B cell (primary cell): Measurements from ENCODE around the gene PALM2AKAP2. TPM values are rescaled to one million over a fixed set of nuclear protein-coding genes. Genes with fewer than 3 reads are reported as not detected.

Source experiments
- ATAC-seq: fragments of 200-7000 bp; cut with Tn5 transposase; one replicate; pipeline ENCODE4 v1.10.0; 2021; ENCODE audit warnings: low read depth, mild to moderate bottlenecking, moderate number of reproducible peaks, moderate library complexity
- CTCF ChIA-PET: fragments of 350-600 bp; sonication (Branson Sonifier 250); formaldehyde crosslinking; loops from one replicate; lab custom pipeline; 2021; ENCODE audit warnings: antibody characterized with exemption, inconsistent platforms; lab: Charles Lee
- POLR2A ChIA-PET: fragments of 350-600 bp; sonication (Branson Sonifier 250); formaldehyde crosslinking; loops from one replicate; lab custom pipeline; 2021; ENCODE audit warnings: antibody characterized with exemption; lab: Charles Lee
- DNase-seq: peaks from one replicate; pipeline ENCODE4 v3.0.0; 2013
- H2AFZ ChIP-seq: 2 replicates; pipeline ENCODE4 v1.6.1; 2012; ENCODE audit warnings: mild to moderate bottlenecking, low read depth, low read length; ENCODE audit not compliant: insufficient read depth, poor library complexity, severe bottlenecking
- H3K27ac ChIP-seq, 2 donors: 1 replicate in 1 of 2; 2 replicates in 1 of 2; pipeline ENCODE4 v1.5.1; 2012 to 2013; ENCODE audit warnings: low read length in 2 of 2, mild to moderate bottlenecking in 2 of 2, moderate library complexity in 1 of 2
- H3K27me3 ChIP-seq, 4 experiments: fragments of 200-600 bp in 1 of 4; sonication (generic) in 1 of 4; replicated peaks in 1 of 4; 1 replicate in 2 of 4; 2 replicates in 2 of 4; pipeline versions ENCODE4 v1.6.1 to v1.7.0; 2013 to 2016; ENCODE audit warnings: low read length in 3 of 4, mild to moderate bottlenecking in 2 of 4, mixed read lengths in 1 of 4, moderate library complexity in 1 of 4; ENCODE audit not compliant: insufficient read depth in 4 of 4, control insufficient read depth in 3 of 4; ENCODE audit errors: control extremely low read depth in 1 of 4
- H3K36me3 ChIP-seq, 2 experiments: replicated peaks in 1 of 2; 1 replicate in 1 of 2; 2 replicates in 1 of 2; pipeline versions ENCODE4 v1.6.1 to v1.7.1; 2013; ENCODE audit warnings: low read length in 1 of 2; ENCODE audit not compliant: insufficient read depth in 2 of 2, control insufficient read depth in 1 of 2; ENCODE audit errors: control extremely low read depth in 1 of 2, extremely low read depth in 1 of 2
- H3K4me1 ChIP-seq, 2 donors: fragments of 200-600 bp in 1 of 2; sonication (generic) in 1 of 2; 1 replicate in 1 of 2; 2 replicates in 1 of 2; pipeline versions ENCODE4 v1.5.1 to v1.6.1; 2013 to 2017; ENCODE audit warnings: low read length in 2 of 2; ENCODE audit not compliant: control insufficient read depth in 2 of 2, insufficient read depth in 2 of 2
- H3K4me2 ChIP-seq: replicated peaks from 2 replicates; pipeline ENCODE3; 2012; ENCODE audit warnings: mild to moderate bottlenecking, low read depth, low read length; ENCODE audit not compliant: poor library complexity, severe bottlenecking
- H3K4me3 ChIP-seq, 5 experiments: fragments of 200-600 bp in 1 of 5; sonication (generic) in 1 of 5; 1 replicate in 3 of 5; 2 replicates in 2 of 5; pipeline versions ENCODE4 v1.5.1 to v1.7.0; 2011 to 2016; ENCODE audit warnings: low read length in 4 of 5, mild to moderate bottlenecking in 4 of 5, low read depth in 2 of 5, control low read depth in 1 of 5, moderate library complexity in 1 of 5; ENCODE audit not compliant: insufficient read depth in 1 of 5; ENCODE audit errors: control extremely low read depth in 1 of 5, extremely low read depth in 1 of 5
- H3K79me2 ChIP-seq: fragments of 200-600 bp; sonication (generic); one replicate; pipeline ENCODE4 v1.6.0; 2016; ENCODE audit warnings: low read length; ENCODE audit not compliant: control insufficient read depth, insufficient read depth
- H3K9ac ChIP-seq: fragments of 200-600 bp; sonication (generic); 2 replicates; pipeline ENCODE4 v1.6.1; 2017; ENCODE audit warnings: mild to moderate bottlenecking, low read length, moderate library complexity
- H3K9me3 ChIP-seq, 3 donors: one replicate each; pipeline versions ENCODE4 v1.6.1 to v1.7.1; 2013; ENCODE audit warnings: low read length in 2 of 3; ENCODE audit not compliant: control insufficient read depth in 2 of 3, insufficient read depth in 1 of 3; ENCODE audit errors: control extremely low read depth in 1 of 3
- H4K20me1 ChIP-seq: 2 replicates; pipeline ENCODE4 v1.6.0; 2012; ENCODE audit warnings: mild to moderate bottlenecking, low read length; ENCODE audit not compliant: insufficient read depth, control insufficient read depth, poor library complexity, severe bottlenecking
- H3K27ac Mint-ChIP-seq: one replicate; pipeline ENCODE4 v1.8.0; 2021; ENCODE audit warnings: mixed read lengths
- H3K27me3 Mint-ChIP-seq: one replicate; pipeline ENCODE4 v1.8.0; 2021; ENCODE audit warnings: mixed read lengths
- H3K4me1 Mint-ChIP-seq: one replicate; pipeline ENCODE4 v1.8.0; 2021; ENCODE audit warnings: mixed read lengths
- H3K4me3 Mint-ChIP-seq: one replicate; pipeline ENCODE4 v1.8.0; 2021; ENCODE audit warnings: mixed read lengths
- H3K9me3 Mint-ChIP-seq: one replicate; pipeline ENCODE4 v1.8.0; 2022; ENCODE audit warnings: mixed read lengths; ENCODE audit not compliant: insufficient read depth
- CTCF ChIP-seq: fragments of 200-600 bp; IDR thresholded peaks from one replicate; pipeline ENCODE4 v1.8.0; 2022; ENCODE audit warnings: antibody characterized with exemption, mild to moderate bottlenecking
- EZH2 ChIP-seq: IDR thresholded peaks from 2 replicates; pipeline ENCODE4 v1.6.1; 2012; ENCODE audit warnings: borderline replicate concordance, low read depth, mild to moderate bottlenecking, moderate library complexity, low read length; ENCODE audit not compliant: insufficient read depth, poor library complexity, severe bottlenecking
- WGBS: methylation state at CpG from one replicate; pipeline ENCODE4 v1.1.5; 2013; ENCODE audit warnings: missing lambda C conversion rate; ENCODE audit not compliant: insufficient coverage; 5-methylcytosine and 5-hydroxymethylcytosine counted together
- intact Hi-C: fragments of 100-400 bp; cut with micrococcal nuclease; formaldehyde crosslinking; loops from one replicate; pipeline ENCODE4 v1.10.0; 2022
- polyA plus RNA-seq: library from polyadenylated mRNA; depleted of rRNA; stranded (reverse); fragments of >200 nt; gene quantifications from 2 replicates; pipeline ENCODE4 v1.2.3, GENCODE V29; 2012
- total RNA-seq, 2 donors: library from RNA; stranded (reverse); fragments of 120-200 nt in 1 of 2; gene quantifications; 1 replicate in 1 of 2; 2 replicates in 1 of 2; pipeline versions ENCODE4 v1.2.3 to v1.2.4, GENCODE V29; 2013 to 2022

Gene PALM2AKAP2
- total and polyA plus RNA-seq, 2 donors (not counting 1 experiment from before 2014, with no cell fraction given), result not detected

DNA sequence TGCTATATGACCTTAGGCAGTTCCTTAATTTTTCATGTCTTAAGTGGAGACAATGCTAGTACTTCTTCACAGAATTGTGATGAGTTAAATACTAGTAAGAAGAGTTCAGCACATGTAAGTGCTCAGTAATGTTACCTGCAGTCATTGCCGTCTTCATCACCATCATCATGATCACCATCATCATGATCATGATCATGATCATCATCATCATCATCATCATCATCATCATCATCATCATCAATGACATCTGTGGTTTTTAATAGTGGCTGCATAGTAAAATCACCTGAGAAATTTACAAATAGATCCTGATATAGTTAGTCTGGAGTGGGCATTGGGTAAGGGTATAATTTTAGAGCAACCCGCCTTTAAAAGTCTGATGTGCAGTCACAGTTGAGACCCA is 14.7 kb upstream of the PALM2AKAP2 start:
- Mint-ChIP-seq H3K4me1 (no peaks in the 10 kb centered on the region), H3K27me3 (peaks cover 36% of the 10 kb centered on the region), H3K4me3 (no peak overlapping the region), H3K9me3 (no peaks in the 10 kb centered on the region), H3K27ac (no peak overlapping the region)
- Histone ChIP-seq H3K79me2 (no peaks in the 10 kb centered on the region), H4K20me1 (no peaks in the 10 kb centered on the region), H3K9ac (no peak overlapping the region), H3K36me3 (no peaks in the 10 kb centered on the region), H3K4me3 (no peak overlapping the region), H2AFZ (no peak overlapping the region), H3K9me3 (no peaks in the 10 kb centered on the region), H3K27me3 (peaks cover 0 to 19% (median 3%) of the 10 kb centered on the region in 4 experiments), H3K27ac (no peak overlapping the region), H3K4me1 (no peaks in the 10 kb centered on the region), H3K4me2 (no peak overlapping the region)
- DNase-seq (no peak), ATAC-seq (no peak)
- ChIA-PET POLR2A (no interaction called here), CTCF (no interaction called here)
- intact Hi-C loops, result no loop called here
- TF ChIP-seq EZH2 (no peak), CTCF (no peak)
- WGBS, result 100% methylated on average over 1 of the region's 2 CpGs

DNA sequence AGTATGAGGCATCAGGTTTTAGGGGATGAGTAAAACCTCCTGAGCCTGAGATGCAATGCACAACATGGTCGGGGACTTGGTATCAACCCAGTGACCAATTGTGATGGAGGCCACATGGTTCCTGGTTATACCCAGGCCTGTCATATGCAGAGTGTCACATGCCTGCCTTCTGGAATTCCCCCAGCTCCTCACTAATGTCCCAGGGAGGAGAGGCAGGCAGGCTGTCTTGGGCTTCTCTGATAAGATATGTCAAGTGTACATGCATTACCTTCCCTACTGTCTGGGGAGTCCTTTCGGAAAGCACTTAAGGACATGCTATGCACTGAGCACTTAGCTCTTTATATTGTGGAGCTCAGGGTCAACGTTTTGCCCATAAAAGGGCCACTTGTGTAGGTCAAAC is 14.2 kb upstream of the PALM2AKAP2 start:
- DNase-seq (no peak), ATAC-seq (no peak)
- H3K27me3 ChIP-seq, result peaks cover 0 to 19% (median 3%) of the 10 kb centered on the region in 4 experiments
- Mint-ChIP-seq H3K27ac (no peak overlapping the region), H3K9me3 (no peaks in the 10 kb centered on the region), H3K4me3 (no peak overlapping the region), H3K27me3 (peaks cover 41% of the 10 kb centered on the region), H3K4me1 (no peaks in the 10 kb centered on the region)
- H4K20me1 ChIP-seq, result no peaks in the 10 kb centered on the region
- H3K4me2 ChIP-seq, result no peak overlapping the region
- WGBS, result 63% methylated on average over 3 of the region's 3 CpGs
- H2AFZ ChIP-seq, result no peak overlapping the region
- TF ChIP-seq EZH2 (no peak), CTCF (no peak)
- no peaks in the 10 kb centered on the region for H3K9me3 ChIP-seq
- no peak overlapping the region for H3K9ac ChIP-seq
- ChIA-PET CTCF (no interaction called here), POLR2A (no interaction called here)
- H3K4me3 ChIP-seq, result no peak overlapping the region
- no peaks in the 10 kb centered on the region for H3K79me2 ChIP-seq
- H3K36me3 ChIP-seq, result no peaks in the 10 kb centered on the region
- no peak overlapping the region for H3K27ac ChIP-seq
- intact Hi-C loops, result no loop called here
- no peaks in the 10 kb centered on the region for H3K4me1 ChIP-seq
